ENCODE results near the gene CFAP46. TPM values are rescaled to one million over a fixed set of nuclear protein-coding genes. Genes with fewer than 3 reads are reported as not detected.

The CFAP46 gene
- total RNA-seq, 1 experiment from 2014 or later = 0.21 TPM

GRCh38 chr10:132918617-132919373 is 23.6 kb downstream of the CFAP46 start:
- H3K4me1 ChIP-seq (replicated peaks) = no peaks in the 10 kb centered on the region
- no peaks in the 10 kb centered on the region for H3K27me3 ChIP-seq (replicated peaks)
- H3K9me3 ChIP-seq (replicated peaks) = no peaks in the 10 kb centered on the region
- no peak for DNase-seq (ENCODE audit: low read depth in 1 of 2, low spot score in 2 of 2)
- H3K4me3 ChIP-seq = no peak overlapping the region
- H3K36me3 ChIP-seq = no peaks in the 10 kb centered on the region
- no peak overlapping the region for H3K27ac ChIP-seq

- Histone ChIP-seq H3K4me3 (no peak overlapping the region), H3K36me3 (no peaks in the 10 kb centered on the region), H3K9me3 (replicated peaks) (no peaks in the 10 kb centered on the region), H3K4me1 (replicated peaks) (no peaks in the 10 kb centered on the region), H3K27me3 (replicated peaks) (no peaks in the 10 kb centered on the region), H3K27ac (no peak overlapping the region)
- no peak for DNase-seq (ENCODE audit: low read depth in 1 of 2, low spot score in 2 of 2)
Observed at GRCh38 chr10:132918264-132918616, 24.1 kb downstream of the CFAP46 start.

GRCh38 chr10:132916956-132917666 is 25.3 kb downstream of the CFAP46 start:
- H3K27ac ChIP-seq = no peak overlapping the region
- DNase-seq (ENCODE audit: low read depth in 1 of 2, low spot score in 2 of 2) = no peak
- H3K4me1 ChIP-seq (replicated peaks) = no peaks in the 10 kb centered on the region

GRCh38 chr10:132916421-132916841 is 25.9 kb downstream of the CFAP46 start:
- no peak for DNase-seq (ENCODE audit: low read depth in 1 of 2, low spot score in 2 of 2)
- Histone ChIP-seq H3K4me3 (no peak overlapping the region), H3K36me3 (no peaks in the 10 kb centered on the region), H3K27ac (no peak overlapping the region), H3K9me3 (replicated peaks) (no peaks in the 10 kb centered on the region), H3K4me1 (replicated peaks) (no peaks in the 10 kb centered on the region), H3K27me3 (replicated peaks) (no peaks in the 10 kb centered on the region)

More at GRCh38 chr10:132916956-132917666, 25.3 kb downstream of the CFAP46 start:
- Histone ChIP-seq H3K9me3 (replicated peaks) (no peaks in the 10 kb centered on the region), H3K36me3 (no peaks in the 10 kb centered on the region), H3K27me3 (replicated peaks) (no peaks in the 10 kb centered on the region), H3K4me3 (no peak overlapping the region)

- H3K27ac ChIP-seq = no peak overlapping the region
- no peak overlapping the region for H3K4me3 ChIP-seq
- no peaks in the 10 kb centered on the region for H3K9me3 ChIP-seq (replicated peaks)
- no peak for DNase-seq (ENCODE audit: low read depth in 1 of 2, low spot score in 2 of 2)
- H3K36me3 ChIP-seq = no peaks in the 10 kb centered on the region
- H3K27me3 ChIP-seq (replicated peaks) = no peaks in the 10 kb centered on the region
- no peaks in the 10 kb centered on the region for H3K4me1 ChIP-seq (replicated peaks)
Observed at GRCh38 chr10:132915411-132915810, 27.0 kb downstream of the CFAP46 start.

DNA sequence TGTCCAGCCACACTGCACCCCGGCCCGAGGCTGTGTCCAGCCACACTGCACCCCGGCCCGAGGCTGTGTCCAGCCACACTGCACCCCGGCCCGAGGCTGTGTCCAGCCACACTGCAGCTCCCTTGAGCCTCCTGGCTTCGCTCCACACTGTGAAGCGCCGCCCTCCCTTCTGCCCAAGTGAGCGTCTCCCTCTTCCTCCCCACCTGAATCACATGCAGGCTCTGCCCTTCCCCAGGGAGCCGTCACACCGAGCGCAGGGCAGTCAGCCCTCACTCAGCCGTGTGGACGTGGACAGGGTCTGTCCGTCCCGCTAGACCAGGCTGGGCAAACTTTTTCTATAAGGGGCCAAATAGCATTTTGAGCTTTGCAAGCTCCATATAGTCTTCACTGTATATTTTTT is 27.6 kb downstream of the CFAP46 start:
- Histone ChIP-seq H3K4me1 (replicated peaks) (no peaks in the 10 kb centered on the region), H3K36me3 (no peaks in the 10 kb centered on the region), H3K9me3 (replicated peaks) (no peaks in the 10 kb centered on the region), H3K27me3 (replicated peaks) (no peaks in the 10 kb centered on the region), H3K27ac (no peak overlapping the region), H3K4me3 (no peak overlapping the region)
- no peak for DNase-seq (ENCODE audit: low read depth in 1 of 2, low spot score in 2 of 2)

DNA sequence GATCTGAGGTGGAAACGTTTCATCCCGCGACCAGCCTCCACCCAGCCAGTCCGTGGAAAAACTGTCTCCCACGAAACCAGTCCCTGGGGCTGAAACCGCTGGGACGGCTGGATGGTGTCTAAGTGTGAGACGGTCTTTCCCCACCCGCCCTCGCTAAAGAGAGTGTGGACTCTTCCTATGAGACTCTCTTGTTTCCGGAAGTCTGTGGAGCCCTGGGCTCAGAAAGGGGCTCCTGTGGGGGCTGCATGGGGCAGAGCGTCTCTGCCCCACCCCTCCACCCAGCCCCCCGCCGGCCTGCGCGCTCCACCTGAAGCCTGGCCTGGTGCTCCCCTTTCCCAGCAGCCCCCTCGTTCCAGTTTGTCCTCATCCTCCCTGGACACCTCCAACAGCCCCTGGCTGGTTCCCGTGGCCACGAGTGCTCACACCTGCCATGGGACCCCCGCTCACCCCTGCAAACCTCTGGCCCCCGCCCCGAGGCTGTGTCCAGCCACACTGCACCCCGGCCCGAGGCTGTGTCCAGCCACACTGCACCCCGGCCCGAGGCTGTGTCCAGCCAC is 28.7 kb downstream of the CFAP46 start:
- H3K36me3 ChIP-seq = no peaks in the 10 kb centered on the region
- H3K27me3 ChIP-seq (replicated peaks) = no peaks in the 10 kb centered on the region
- H3K4me1 ChIP-seq (replicated peaks) = no peaks in the 10 kb centered on the region
- no peak for DNase-seq (ENCODE audit: low read depth in 1 of 2, low spot score in 2 of 2)
- no peak overlapping the region for H3K4me3 ChIP-seq
- H3K27ac ChIP-seq = no peak overlapping the region
- no peaks in the 10 kb centered on the region for H3K9me3 ChIP-seq (replicated peaks)

- H3K27ac ChIP-seq = no peak overlapping the region
- H3K9me3 ChIP-seq (replicated peaks) = no peaks in the 10 kb centered on the region
- DNase-seq (ENCODE audit: low read depth in 1 of 2, low spot score in 2 of 2) = no peak
- H3K4me1 ChIP-seq (replicated peaks) = no peaks in the 10 kb centered on the region
- H3K4me3 ChIP-seq = no peak overlapping the region
- no peaks in the 10 kb centered on the region for H3K27me3 ChIP-seq (replicated peaks)
- H3K36me3 ChIP-seq = no peaks in the 10 kb centered on the region
Observed at GRCh38 chr10:132912713-132913558, 29.4 kb downstream of the CFAP46 start.

GRCh38 chr10:132912225-132912712 is 30.1 kb downstream of the CFAP46 start:
- H3K4me3 ChIP-seq = no peak overlapping the region
- H3K27me3 ChIP-seq (replicated peaks) = no peaks in the 10 kb centered on the region

DNA sequence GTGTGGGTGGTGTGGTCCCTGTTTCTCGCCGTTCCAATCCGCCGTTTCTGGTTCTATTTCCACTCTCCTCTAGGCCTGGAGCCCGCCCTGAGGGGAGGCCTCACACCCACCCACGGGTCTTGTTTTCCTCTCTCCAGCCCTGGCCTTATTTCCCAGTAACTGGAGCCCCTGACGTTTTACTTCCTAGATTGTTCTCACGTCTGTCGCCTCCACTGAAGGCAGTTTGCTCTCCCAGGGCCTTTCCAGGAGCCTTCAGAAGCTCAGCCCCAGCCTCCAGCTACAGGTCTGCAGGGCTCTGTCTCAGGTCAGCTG is 30.6 kb downstream of the CFAP46 start:
- no peaks in the 10 kb centered on the region for H3K9me3 ChIP-seq (replicated peaks)
- H3K27ac ChIP-seq = no peak overlapping the region
- H3K36me3 ChIP-seq = no peaks in the 10 kb centered on the region
- no peak overlapping the region for H3K4me3 ChIP-seq
- DNase-seq (ENCODE audit: low read depth in 1 of 2, low spot score in 2 of 2) = no peak
- no peaks in the 10 kb centered on the region for H3K27me3 ChIP-seq (replicated peaks)
- H3K4me1 ChIP-seq (replicated peaks) = no peaks in the 10 kb centered on the region

More at GRCh38 chr10:132912225-132912712, 30.1 kb downstream of the CFAP46 start:
- H3K27ac ChIP-seq = no peak overlapping the region
- no peak for DNase-seq (ENCODE audit: low read depth in 1 of 2, low spot score in 2 of 2)
- no peaks in the 10 kb centered on the region for H3K4me1 ChIP-seq (replicated peaks)
- no peaks in the 10 kb centered on the region for H3K9me3 ChIP-seq (replicated peaks)
- H3K36me3 ChIP-seq = no peaks in the 10 kb centered on the region

GRCh38 chr10:132910901-132911785 is 31.2 kb downstream of the CFAP46 start:
- no peak overlapping the region for H3K27ac ChIP-seq
- no peaks in the 10 kb centered on the region for H3K4me1 ChIP-seq (replicated peaks)
- no peaks in the 10 kb centered on the region for H3K9me3 ChIP-seq (replicated peaks)
- H3K36me3 ChIP-seq = no peaks in the 10 kb centered on the region
- no peak overlapping the region for H3K4me3 ChIP-seq
- no peaks in the 10 kb centered on the region for H3K27me3 ChIP-seq (replicated peaks)
- no peak for DNase-seq (ENCODE audit: low read depth in 1 of 2, low spot score in 2 of 2)

DNA sequence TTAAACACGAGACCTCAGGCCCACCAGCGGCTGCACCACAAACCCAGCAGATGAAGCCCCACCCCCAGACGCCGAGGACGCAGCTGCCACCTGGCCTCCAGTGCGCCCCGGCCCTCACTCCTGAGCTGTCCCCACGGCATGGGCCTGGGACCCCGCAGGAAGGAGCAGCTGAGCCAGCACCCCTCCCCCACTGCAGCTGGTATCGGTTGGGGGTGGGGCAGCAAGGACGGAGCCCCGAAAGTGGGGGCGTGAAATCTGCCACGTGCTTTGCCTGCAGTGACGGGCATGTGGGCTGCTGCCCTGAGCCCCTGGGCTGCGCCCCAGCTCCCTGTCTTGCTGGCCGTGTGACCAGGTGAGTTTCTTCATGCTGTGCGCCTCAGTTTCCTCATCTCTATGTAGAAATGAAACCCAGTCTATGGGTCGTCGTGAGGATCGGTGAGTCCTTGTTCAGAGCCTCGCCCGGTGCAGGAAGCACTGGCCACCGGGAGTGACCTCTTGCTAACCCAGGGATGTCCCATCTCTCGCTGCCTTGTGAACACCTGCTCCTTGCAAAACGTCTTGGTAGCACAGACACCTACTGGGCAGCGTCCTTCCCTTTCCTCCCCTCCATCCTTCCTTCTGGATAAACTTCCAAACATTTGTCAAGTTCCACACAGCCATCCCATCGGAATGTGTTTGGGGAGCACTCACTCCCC is 32.0 kb downstream of the CFAP46 start:
- H3K9me3 ChIP-seq (replicated peaks) = no peaks in the 10 kb centered on the region
- no peak overlapping the region for H3K4me3 ChIP-seq
- H3K4me1 ChIP-seq (replicated peaks) = no peaks in the 10 kb centered on the region
- H3K27ac ChIP-seq = no peak overlapping the region
- no peak for DNase-seq (ENCODE audit: low read depth in 1 of 2, low spot score in 2 of 2)
- H3K36me3 ChIP-seq = no peaks in the 10 kb centered on the region
- H3K27me3 ChIP-seq (replicated peaks) = no peaks in the 10 kb centered on the region
